Peyer's patch (tissue), 4 donors: Measurements from ENCODE around the gene MLST8. TPM values are rescaled to one million over a fixed set of nuclear protein-coding genes. Genes with fewer than 3 reads are reported as not detected.

Source experiments
- DNase-seq, 3 donors: peaks; one replicate each; pipeline ENCODE4 v3.0.0-alpha.2; 2017 to 2019
- H3K27ac ChIP-seq, 4 donors: fragments of 200-600 bp; sonication (generic); one replicate each; pipeline ENCODE4 v1.5.1; 2016 to 2019
- H3K27me3 ChIP-seq, 2 donors: fragments of 200-600 bp; sonication (generic); one replicate each; pipeline ENCODE4 v1.5.1; 2019
- H3K36me3 ChIP-seq, 3 donors: fragments of 200-600 bp; sonication (generic); one replicate each; pipeline ENCODE4 v1.5.1; 2016 to 2019
- H3K4me1 ChIP-seq, 4 donors: fragments of 200-600 bp; sonication (generic); one replicate each; pipeline ENCODE4 v1.5.1; 2016 to 2019
- H3K4me3 ChIP-seq, 4 donors: fragments of 200-600 bp; sonication (generic); 1 replicate in 3 of 4; 2 replicates in 1 of 4; pipeline ENCODE4 v1.5.1; 2016 to 2019; ENCODE audit warnings: mild to moderate bottlenecking in 1 of 4
- H3K9me3 ChIP-seq, 4 donors: fragments of 200-600 bp; sonication (generic); one replicate each; pipeline ENCODE4 v1.5.1; 2016 to 2019; ENCODE audit warnings: mild to moderate bottlenecking in 1 of 4
- CTCF ChIP-seq, 6 experiments: fragments of 450-650 bp in 4 of 6; fragments of 200-600 bp in 2 of 6; sonication (generic) in 1 of 6; IDR thresholded peaks; one replicate each; pipeline ENCODE4 v1.5.1; 2017 to 2019; ENCODE audit warnings: antibody characterized with exemption in 6 of 6, mild to moderate bottlenecking in 3 of 6, moderate library complexity in 1 of 6
- POLR2A ChIP-seq, 2 donors: fragments of 450-650 bp; IDR thresholded peaks; one replicate each; pipeline ENCODE4 v1.5.1; 2017; ENCODE audit warnings: antibody characterized with exemption in 2 of 2, mild to moderate bottlenecking in 2 of 2, moderate library complexity in 2 of 2
- total RNA-seq, 4 donors: library from RNA; depleted of rRNA; stranded (reverse); fragments of >200 nt; gene quantifications; one replicate each; pipeline ENCODE4 v1.1.0, GENCODE V29; 2016

MLST8 gene
- total RNA-seq, 4 donors from 2014 or later: 45.7 to 95.7 (median 69.4) TPM

- peaks cover 0 to 3% (median 0%) of the 10 kb centered on the region in 4 donors for H3K4me1 ChIP-seq
- H3K9me3 ChIP-seq: no peaks in the 10 kb centered on the region
- H3K36me3 ChIP-seq: peaks cover 0 to 65% (median 0%) of the 10 kb centered on the region in 3 donors
- TF ChIP-seq POLR2A (IDR thresholded peaks at IDR 0.05) (no peak), CTCF (IDR thresholded peaks at IDR 0.05) (no peak)
- DNase-seq: no peak
- H3K4me3 ChIP-seq: no peak overlapping the region
- H3K27ac ChIP-seq: no peak overlapping the region
- H3K27me3 ChIP-seq: peaks cover 0 to under 1% of the 10 kb centered on the region in 2 donors
Observed at GRCh38 chr16:2242598-2242997, 37.3 kb downstream of the MLST8 start.

- Histone ChIP-seq H3K4me3 (no peak overlapping the region), H3K36me3 (peaks cover 0 to 66% (median 0%) of the 10 kb centered on the region in 3 donors), H3K27me3 (no peaks in the 10 kb centered on the region), H3K27ac (no peak overlapping the region), H3K9me3 (no peaks in the 10 kb centered on the region), H3K4me1 (no peaks in the 10 kb centered on the region)
- TF ChIP-seq POLR2A (IDR thresholded peaks at IDR 0.05) (no peak), CTCF (IDR thresholded peaks at IDR 0.05) (no peak)
- DNase-seq: no peak
Observed at GRCh38 chr16:2243031-2243528, 37.8 kb downstream of the MLST8 start.

- H3K4me3 ChIP-seq: no peak overlapping the region
- H3K36me3 ChIP-seq: peaks cover 0 to 72% (median 0%) of the 10 kb centered on the region in 3 donors
Observed at GRCh38 chr16:2243781-2244180, 38.5 kb downstream of the MLST8 start.

GRCh38 chr16:2244301-2244700, 39.0 kb downstream of the MLST8 start:
- Histone ChIP-seq H3K36me3 (peaks cover 0 to 77% (median 0%) of the 10 kb centered on the region in 3 donors), H3K27ac (no peak overlapping the region), H3K4me3 (no peak overlapping the region), H3K27me3 (no peaks in the 10 kb centered on the region), H3K4me1 (no peaks in the 10 kb centered on the region), H3K9me3 (no peaks in the 10 kb centered on the region)
- TF ChIP-seq POLR2A (IDR thresholded peaks at IDR 0.05): no peak
- TF ChIP-seq CTCF (IDR thresholded peaks at IDR 0.05): no peak
- DNase-seq: no peak

More at GRCh38 chr16:2243781-2244180, 38.5 kb downstream of the MLST8 start:
- Histone ChIP-seq H3K9me3 (no peaks in the 10 kb centered on the region), H3K27ac (no peak overlapping the region), H3K4me1 (no peaks in the 10 kb centered on the region), H3K27me3 (no peaks in the 10 kb centered on the region)
- TF ChIP-seq POLR2A (IDR thresholded peaks at IDR 0.05) (no peak), CTCF (IDR thresholded peaks at IDR 0.05) (no peak)
- DNase-seq: no peak

- H3K9me3 ChIP-seq: no peaks in the 10 kb centered on the region
- no peak overlapping the region for H3K4me3 ChIP-seq
- H3K4me1 ChIP-seq: peaks cover 0 to 4% (median under 1%) of the 10 kb centered on the region in 4 donors
- TF ChIP-seq CTCF (IDR thresholded peaks at IDR 0.05): no peak
- peaks cover 0 to 77% (median 0%) of the 10 kb centered on the region in 3 donors for H3K36me3 ChIP-seq
- H3K27me3 ChIP-seq: no peaks in the 10 kb centered on the region
- no peak for DNase-seq
- no peak overlapping the region for H3K27ac ChIP-seq
Observed at GRCh38 chr16:2244926-2245795, 39.9 kb downstream of the MLST8 start.
